GM19023 (cell line): ENCODE results near the gene C1GALT1.

Experiments used
- ATAC-seq: cut with Tn5 transposase; IDR thresholded peaks from one replicate; pipeline ENCODE4 v1.9.1; 2021; ENCODE audit warnings: mild to moderate bottlenecking, moderate library complexity; ENCODE audit not compliant: unreplicated experiment

Gene C1GALT1

DNA sequence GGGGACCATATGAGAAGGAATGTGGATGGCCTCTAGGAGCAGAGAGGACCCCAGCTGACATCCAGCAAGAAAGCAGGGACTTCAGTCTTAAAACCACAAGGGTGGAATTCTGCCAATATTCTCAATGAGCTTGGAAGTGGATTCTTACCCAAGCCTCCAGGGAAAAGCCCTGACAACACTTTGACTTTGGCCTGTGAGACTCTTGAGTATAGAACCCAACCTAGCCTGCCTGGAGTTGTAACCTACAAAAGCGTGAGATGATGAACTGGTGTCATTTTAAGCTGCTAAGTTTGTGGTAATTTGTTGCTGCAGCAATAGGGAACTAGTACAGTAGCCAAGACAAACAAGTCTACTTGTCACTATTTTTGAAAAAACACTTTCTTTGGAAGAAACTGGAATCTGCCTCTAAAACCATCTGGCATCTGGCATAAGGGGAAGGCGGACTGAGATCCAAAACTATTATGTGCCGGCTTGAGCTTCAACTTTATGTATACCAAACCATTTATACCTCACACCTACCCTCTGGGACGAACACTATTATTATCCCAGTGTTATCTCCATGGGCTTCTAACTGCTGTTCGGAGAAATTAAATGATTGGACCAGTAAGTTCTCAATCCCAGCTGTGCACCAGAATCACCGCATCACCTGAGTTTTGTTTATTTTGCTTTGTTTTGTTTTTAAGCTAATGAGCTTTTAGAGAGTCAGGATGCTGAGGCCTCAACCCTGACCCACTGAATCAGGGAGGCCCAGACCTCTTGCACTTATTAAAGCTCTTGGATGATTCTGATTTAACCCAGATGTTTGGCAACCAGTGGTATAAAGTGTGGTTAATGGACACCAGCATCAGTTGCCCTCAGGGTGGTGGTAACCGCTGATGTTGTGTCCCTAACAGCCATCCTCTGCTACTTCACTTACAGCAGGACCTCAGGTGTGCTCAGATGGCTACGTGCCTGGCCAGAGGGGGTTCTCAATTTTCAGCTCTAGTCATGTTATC is 83.0 kb downstream of the C1GALT1 start:
- no peak for ATAC-seq

- ATAC-seq = no peak
These were observed 84.0 kb downstream of the C1GALT1 start for GRCh38 chr7:7266257-7266881.

- ATAC-seq = no peak
These were observed 88.9 kb downstream of the C1GALT1 start for GRCh38 chr7:7271094-7271874.

- no peak for ATAC-seq
These were observed 90.0 kb downstream of the C1GALT1 start for GRCh38 chr7:7272294-7272693.

GRCh38 chr7:7274782-7275181 is 92.4 kb downstream of the C1GALT1 start:
- ATAC-seq = no peak

DNA sequence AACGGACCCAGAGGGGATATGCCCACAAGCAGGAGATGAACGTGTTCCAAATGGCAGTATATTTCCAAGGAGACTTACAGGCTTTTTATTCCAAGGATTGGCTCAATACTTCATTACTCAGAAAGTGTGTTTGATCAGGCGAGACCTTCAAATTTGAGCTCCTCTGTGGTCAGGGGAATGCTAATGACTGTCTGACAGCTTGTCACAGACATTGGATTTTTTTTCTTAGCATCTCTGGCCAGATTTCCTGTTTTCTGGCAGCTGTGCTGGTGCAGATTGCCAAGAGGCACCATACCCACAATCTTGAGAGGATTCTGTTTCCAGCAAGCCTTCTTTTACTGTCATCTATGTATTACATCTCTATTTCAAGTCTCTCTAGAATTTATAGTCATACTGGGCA is 93.8 kb downstream of the C1GALT1 start:
- ATAC-seq = no peak

DNA sequence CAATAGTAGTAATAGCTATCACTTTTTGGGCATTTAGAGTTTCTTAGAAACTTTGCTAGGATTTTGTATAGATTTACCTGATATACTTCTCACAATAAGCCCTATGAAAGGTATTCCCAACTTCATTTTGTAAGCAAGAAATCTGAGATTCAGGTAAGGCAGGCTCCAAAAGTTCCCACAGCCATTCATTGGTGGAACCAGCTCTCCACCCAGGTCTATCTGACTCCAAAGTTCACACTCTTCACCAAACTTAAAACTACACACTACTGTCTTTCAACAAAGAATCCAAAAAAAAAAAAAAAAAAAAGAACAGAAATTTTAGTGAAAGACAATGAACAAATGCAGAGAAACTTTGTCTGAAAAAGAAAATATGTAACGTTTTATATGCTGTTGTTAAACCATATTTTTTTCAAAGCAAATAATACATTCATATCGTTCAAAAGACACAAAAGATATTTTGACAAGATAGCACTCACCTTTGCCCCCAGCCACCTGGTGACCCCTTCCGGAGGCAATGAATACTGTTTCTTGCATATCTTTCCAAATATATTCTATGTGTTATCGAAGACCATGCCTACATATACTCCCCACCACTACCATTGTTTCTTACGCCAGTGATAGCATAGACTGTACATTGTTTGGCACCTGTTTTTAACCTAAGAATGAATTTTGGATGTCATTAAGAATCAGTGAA is 108.2 kb downstream of the C1GALT1 start:
- no peak for ATAC-seq

GRCh38 chr7:7292085-7292484 is 109.7 kb downstream of the C1GALT1 start:
- no peak for ATAC-seq

GRCh38 chr7:7292608-7293007 is 110.3 kb downstream of the C1GALT1 start:
- ATAC-seq = no peak

- ATAC-seq = no peak
These were observed 110.7 kb downstream of the C1GALT1 start for GRCh38 chr7:7293092-7293491.

DNA sequence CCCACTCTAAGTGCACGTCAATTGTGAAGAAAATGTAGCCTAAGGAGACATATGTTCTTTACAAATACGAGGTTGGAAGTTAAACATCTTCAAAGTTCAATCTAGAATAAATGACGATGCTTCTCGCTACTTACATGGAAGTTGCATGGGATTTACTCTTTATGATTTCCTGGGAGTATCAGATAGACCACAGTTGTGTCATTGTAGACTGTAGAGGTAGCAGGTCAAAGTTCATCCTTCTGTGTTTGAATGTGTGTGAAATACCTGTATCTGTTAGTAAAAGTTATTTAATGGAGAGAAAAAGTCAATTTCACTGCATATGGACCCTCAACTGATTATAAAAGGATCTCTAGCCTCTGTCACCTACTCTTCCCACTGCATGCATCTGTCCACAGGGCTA is 112.6 kb downstream of the C1GALT1 start:
- no peak for ATAC-seq
